GM18868 (cell line): ENCODE measurements around the gene GP1BB.
"Not testable (repeated sequence)": the region's sequence is repeated elsewhere in the genome, so short reads cannot be mapped to it uniquely, and the experiment has no call there.

Experiments
- ATAC-seq: cut with Tn5 transposase; IDR thresholded peaks from one replicate; pipeline ENCODE4 v1.9.1; 2021; ENCODE audit warnings: mild to moderate bottlenecking, moderate library complexity; ENCODE audit not compliant: unreplicated experiment

Gene GP1BB

GRCh38 chr22:19693581-19693980 is 29.8 kb upstream of the GP1BB start:
- no peak for ATAC-seq

DNA sequence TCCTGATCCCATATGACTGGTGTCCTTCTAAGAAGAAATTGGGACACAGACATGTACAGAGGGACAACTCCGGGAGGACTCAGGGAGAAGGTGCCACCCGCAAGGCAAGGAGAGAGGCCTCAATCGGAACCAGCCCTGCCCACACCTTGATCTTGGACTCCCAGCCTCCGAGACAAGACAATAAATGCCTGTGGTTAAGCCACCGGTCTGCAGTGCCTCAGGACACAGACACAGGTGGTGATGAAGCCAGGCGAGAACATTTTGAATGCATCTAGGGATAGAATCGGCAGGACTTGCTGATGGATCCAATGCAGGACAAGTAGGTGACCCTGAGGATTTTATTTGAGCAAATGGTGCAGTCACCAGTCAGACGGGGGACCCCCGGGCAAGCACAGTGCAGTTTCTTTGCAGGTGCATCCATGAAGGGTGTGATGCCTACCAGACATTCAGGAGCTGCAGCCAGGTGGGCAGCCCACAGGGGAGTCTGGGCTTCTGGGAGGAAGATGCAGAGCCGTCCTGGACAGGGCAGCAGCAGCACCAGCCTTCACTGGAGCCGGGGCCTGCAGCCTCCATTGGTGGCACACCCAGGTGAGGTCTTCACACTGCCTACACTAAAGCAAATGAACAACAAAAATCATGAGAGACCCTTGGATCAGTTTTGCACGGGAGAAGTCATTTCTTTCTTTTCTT is 29.2 kb upstream of the GP1BB start:
- ATAC-seq: no peak

- no peak for ATAC-seq
These were observed 28.6 kb upstream of the GP1BB start for GRCh38 chr22:19694696-19695095.

- no peak for ATAC-seq
These were observed 26.6 kb upstream of the GP1BB start for GRCh38 chr22:19696504-19697276.

- not testable (repeated sequence) for ATAC-seq
These were observed 25.5 kb upstream of the GP1BB start for GRCh38 chr22:19697871-19698270.

GRCh38 chr22:19700790-19701419 is 22.4 kb upstream of the GP1BB start:
- no peak for ATAC-seq

GRCh38 chr22:19701420-19702145 is 21.8 kb upstream of the GP1BB start:
- no peak for ATAC-seq

DNA sequence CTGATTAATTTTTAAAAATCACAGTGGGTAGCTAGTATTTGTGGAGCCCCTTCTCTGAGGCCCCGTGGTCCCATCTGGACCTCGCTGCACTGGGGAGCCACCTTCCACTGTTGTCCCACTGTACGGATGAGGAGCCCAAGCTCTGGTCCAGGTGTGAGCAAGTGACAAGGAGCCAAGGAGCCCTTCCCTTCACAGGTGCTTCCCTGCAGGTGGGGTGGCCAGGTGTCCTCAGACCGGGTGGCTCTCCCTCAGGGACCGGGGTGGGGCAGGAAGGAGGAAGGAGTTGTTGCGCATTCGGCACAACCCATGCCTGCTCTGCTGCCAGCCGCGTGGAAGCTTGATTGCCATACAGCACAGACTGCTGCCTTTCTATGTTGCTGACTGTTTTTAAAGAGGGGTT is 19.5 kb upstream of the GP1BB start:
- ATAC-seq: no peak

DNA sequence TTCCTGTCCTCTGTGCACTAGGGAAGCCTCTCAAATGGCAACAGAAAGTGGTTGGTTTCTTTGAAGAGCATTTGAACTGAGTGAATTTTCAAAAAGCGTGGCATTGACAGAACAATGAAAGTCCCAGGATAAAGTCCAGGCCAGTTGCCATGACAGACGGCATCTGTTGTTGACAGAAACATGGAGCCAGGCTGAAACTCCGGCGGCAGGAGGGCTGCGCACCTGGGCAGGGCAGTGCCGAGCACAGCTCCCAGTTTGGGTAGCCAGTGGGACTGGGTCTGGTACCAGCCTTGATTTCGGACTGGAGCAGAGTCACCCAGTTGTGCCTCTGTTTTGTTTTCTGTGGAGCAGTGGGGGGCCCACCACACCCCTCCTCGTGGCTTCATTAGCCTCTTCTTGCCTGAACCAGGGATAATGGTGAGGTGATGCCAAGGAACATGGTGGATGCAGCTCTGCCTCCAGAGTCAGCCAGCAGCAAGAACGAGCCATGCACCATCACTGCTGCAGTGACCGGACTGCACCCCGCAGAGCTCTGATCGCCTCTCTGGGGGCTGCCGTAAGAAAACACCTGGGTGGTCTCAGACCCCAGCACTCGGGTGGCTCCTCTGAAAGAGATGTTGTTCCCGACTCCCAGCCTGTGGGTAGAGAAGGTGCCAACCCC is 18.9 kb upstream of the GP1BB start:
- no peak for ATAC-seq

- no peak for ATAC-seq
These were observed 18.0 kb upstream of the GP1BB start for GRCh38 chr22:19705181-19705934.

DNA sequence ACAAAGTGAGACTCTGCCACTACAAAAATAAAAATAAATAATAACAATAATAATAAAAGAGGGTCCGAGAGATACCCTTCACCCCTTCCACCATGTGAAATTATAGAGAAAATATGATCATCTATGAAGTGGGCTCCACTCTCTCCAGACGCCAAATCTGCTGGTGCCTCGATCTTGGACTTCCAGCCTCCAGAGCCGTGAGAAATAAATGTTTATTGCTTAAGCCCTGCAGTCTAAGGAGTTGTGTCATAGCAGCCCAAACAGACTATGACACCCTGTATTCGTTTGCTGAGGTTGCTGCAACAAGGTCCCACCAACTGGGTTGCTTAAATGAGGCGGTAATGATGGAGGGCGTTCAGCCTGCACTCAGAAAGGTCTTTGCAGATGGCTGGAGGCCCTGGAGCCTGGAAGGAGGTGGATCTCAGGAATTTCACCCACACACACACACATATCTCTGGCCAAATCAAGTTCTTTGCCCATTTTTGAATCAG is 16.6 kb upstream of the GP1BB start:
- no peak for ATAC-seq

DNA sequence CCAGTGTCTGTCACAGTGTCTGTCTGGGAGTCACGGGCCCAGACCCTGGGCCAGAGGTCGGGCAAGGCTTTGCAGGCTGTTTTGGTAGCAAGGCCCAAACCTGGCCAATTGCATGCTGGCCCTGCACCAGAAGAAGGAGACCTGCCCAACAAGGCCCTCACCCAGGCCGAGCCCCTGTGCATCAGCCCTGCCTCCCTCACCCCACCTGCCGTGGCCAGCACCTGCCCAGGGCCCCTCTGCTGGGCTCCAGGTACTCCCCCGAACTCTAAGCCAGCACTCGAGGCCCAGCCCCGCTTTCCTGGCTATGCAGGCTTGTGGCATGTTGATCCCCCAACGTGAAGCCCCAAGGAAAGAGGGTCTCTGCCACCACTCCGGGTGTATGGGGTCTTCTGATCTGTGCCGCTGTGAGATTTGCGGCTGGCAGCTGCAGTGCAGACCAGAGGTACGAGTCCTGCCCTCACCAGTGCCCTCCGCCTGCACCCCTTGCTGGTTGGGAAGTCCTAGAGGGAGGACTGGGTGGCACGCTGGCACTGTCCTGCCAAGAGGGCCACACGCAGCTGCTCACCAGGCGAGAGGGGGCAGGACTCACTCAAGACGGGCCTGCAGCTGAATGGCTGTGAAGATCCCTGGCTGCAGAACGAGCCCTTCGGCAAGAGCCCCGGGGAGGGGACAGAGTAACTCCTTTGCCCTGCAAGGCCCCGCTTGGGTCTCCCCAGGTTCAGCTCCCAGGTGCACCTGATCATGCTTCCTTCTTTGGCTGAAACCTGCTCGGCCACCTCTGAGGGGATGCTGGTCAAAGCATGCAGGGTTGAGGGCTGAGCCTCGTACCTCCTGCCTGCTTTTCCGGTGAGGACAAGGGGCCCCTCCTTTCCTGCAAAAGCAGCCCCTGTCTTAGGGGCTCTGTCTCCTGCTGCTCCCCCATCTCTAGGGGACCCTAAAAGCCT is 15.7 kb upstream of the GP1BB start:
- no peak for ATAC-seq

- no peak for ATAC-seq
These were observed 14.9 kb upstream of the GP1BB start for GRCh38 chr22:19708321-19709011.

DNA sequence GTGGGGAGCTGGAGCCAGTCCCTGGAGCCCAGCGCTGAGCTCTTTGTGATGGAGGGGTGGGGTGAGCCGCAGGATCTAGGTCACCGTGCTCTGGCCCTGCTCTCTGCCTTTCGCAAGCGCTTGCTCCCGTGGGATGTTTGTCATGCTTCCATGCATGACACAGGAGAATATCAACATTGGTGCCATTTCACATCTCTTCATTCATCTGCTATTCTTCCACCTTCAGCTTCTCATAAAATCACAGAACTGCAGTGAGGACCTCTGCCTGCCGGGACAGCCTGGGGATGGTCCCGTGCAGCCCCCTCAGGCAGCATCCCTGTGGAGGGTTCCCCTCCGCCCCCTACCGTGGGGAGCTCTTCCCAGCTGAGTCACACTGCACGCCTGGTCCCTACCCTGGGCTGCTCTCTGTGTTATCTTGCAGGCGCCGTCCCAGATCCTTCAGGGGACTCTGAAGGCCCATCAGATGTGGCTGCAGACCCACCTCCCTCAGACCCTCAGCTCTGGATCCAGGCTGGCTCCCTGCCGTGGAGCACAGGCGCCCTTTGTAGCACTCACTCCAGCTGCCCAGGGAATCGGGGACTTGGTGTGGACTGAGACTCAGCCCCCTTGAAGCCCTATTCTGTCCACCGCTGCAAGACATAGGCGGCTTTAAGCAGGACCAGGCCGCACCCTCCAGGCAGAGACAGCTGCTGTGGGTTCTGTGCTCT is 14.1 kb upstream of the GP1BB start:
- no peak for ATAC-seq

- ATAC-seq: no peak
These were observed 13.1 kb upstream of the GP1BB start for GRCh38 chr22:19710020-19710768.

GRCh38 chr22:19710769-19711106 is 12.6 kb upstream of the GP1BB start:
- ATAC-seq: no peak

DNA sequence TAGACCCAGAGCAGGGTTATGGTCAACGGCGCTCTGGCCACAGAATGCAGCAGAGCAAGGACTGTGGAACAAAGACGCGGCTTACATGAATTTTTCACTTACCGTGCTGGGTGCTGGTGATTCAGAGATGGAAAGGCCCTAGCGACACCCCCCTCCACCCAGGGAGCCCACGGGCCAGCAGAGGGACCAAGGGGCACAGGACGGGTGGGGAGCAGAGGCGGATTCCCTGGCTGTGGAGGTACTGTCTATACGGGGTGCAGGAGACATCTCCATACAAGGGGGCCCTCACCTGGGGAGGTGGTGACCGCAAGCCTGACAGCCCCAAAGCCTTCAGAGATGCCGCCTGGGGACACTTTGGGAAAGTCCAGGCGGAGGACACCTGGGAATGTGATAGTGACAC is 10.1 kb upstream of the GP1BB start:
- no peak for ATAC-seq
